ENCODE data around the gene CEP162.
"Not testable (repeated sequence)": the region's sequence is repeated elsewhere in the genome, so short reads cannot be mapped to it uniquely, and the experiment has no call there.

CEP162 gene

DNA sequence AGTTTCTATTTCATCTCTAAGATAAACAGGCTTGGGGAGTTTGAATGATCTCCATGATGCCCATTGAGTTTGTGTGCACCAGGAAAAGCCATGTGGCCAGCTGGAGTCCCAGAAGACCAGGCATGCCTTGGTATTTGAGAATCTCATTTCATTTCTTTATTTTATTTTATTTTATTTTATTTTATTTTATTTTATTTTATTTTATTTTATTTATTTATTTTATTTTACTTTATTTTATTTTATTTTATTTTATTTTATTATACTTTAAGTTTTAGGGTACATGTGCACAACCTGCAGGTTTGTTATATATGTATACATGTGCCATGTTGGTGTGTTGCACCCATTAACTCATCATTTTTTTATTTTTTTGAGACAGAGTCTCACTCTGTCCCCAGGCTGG, 142.7 kb downstream of the CEP162 start:
- not testable (repeated sequence) for DNase-seq

- no peak for DNase-seq
These were observed 144.7 kb downstream of the CEP162 start for GRCh38 chr6:84082689-84083265.

DNA sequence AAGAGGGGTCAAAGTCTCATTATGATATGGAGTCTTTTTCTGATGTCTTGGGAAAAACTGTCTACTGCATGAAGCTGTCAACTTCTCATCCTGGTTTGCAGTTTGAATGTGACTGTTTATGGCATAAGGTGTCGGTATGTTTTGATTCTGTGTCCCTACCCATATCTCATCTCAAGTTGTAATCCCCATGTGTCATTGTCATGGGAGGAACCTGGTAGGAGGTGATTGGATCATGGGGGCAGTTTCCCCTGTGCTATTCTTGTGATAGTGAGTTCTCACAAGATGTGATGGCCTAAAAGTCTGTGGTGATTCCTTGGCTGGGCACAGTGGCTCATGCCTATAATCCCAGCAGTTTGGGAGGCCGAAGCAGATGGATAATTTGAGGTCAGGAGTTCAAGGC, 146.2 kb downstream of the CEP162 start:
- DNase-seq: no peak

GRCh38 chr6:84078335-84078734, 149.1 kb downstream of the CEP162 start:
- no peak for DNase-seq

GRCh38 chr6:84077645-84078044, 149.8 kb downstream of the CEP162 start:
- no peak for DNase-seq

- no peak for DNase-seq
These were observed 152.3 kb downstream of the CEP162 start for GRCh38 chr6:84074988-84075781.
